Activated CD4-positive, alpha-beta T cell treated with anti-CD3 and anti-CD28 coated beads for 1 hour (primary cell): Measurements from ENCODE around the gene TM9SF4.
"Not testable (repeated sequence)": the region's sequence is repeated elsewhere in the genome, so short reads cannot be mapped to it uniquely, and the experiment has no call there.

Experiments used
- DNase-seq: peaks from one replicate; pipeline ENCODE4 v3.0.0-alpha.2; 2020

TM9SF4 gene

DNA sequence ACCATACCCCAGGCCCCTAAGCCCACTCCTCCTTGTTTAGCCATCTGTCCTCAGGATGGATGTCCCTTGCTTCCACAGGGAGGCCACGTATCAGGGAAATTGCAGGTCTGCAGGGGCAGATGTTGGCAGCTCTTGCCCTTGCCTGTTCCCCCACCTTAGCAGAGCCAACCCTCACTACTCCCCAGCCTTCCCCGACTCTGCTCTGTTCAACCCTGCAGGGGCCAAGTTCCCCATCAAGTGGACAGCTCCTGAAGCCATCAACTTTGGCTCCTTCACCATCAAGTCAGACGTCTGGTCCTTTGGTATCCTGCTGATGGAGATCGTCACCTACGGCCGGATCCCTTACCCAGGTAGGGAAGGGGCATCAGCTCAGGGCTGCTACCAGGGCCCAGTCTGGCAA, 10.7 kb upstream of the TM9SF4 start:
- DNase-seq = no peak

DNA sequence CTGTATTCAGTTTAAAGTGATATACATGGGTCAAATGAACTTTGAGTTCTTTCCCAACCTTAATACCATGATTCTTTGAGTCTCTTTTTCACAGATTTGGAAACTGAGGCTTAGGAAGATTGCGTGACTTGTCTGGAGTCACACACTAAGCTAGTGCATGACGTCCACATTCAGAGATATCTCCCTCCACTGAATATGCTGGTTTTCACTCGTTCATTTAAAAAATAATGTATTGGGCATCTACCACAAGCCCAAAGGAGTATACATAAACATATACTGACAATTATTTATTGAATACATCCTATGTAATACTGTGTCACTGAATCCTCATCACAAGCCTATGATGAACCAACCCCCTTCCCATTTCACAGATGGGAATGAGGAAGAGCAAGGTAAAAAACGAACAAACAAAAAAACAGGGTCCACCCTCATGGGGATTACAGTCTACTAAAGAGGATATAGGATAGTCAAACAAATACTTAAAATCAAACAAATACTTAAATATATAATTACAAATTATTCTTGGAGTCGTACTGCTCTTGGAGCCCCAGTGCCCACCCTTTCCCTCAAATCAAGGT, 611 bp upstream of the TM9SF4 start:
- no peak for DNase-seq

DNA sequence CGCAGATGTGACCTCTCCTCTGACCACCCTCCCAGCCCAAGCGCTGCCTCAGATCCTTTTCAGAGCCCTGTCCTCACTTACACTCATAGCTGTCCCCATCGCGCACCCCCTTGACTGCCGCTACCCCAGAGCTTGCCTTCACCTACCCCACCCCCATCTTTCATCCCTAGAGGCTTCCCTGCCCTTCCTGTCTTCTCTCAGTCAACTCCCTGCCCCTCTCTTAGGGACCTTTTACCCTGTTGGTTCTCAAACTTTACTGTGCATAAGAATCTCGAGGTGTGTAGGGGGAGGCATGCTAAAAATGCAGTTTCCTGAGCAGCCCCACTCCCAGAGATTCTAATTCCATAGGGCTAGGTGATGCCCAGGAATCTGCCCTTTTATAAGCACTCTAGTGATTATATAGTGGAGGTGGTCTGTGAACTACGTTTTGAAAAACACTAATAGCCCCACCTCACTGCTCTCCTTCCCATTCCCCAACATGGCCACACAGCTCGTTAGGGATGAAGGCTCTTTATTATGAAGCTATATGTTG, 725 bp downstream of the TM9SF4 start:
- no peak for DNase-seq

DNA sequence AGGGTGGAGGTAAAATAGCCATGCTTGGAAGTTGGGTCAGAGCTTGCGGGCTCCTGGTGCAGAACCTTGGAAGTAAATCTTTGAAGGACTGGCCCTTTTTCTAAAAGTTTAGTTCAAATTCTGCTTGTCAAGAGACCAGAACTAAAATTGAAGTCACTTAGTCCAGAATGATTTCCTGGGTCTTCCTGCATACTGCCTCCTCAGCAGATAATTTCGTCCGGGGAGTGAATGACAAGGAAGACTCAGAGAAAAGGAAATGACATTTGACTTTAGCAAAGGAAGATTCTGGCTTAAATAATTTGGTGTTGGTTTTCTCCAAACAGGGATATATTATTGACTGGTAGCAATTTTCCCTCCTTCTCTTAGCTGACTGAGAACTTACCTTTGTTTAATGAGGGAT, 1.2 kb downstream of the TM9SF4 start:
- DNase-seq = no peak

DNA sequence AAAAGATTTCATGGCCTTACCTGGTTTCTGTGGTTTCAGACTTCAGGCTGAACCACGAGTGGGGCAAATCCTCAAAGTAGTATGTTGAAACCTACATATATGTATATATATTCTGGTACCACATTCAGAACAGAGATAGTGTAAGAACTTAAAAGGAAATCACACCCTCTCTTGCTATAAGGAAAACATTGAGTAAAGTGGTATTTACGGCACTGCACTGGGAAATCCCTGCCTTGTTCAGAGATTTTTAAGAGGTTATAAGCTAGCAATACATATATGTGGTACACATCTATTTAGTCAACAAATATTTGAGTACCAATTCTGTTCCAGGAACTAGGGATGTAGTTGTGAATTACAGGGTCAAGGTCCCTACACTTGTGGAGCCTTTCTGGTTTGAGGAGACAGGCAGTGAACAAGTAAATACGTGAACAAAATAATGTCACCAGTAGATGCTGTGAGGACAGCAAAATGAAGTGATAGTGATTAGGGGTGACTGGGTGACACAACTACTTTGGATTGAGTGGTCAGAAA, 1.7 kb downstream of the TM9SF4 start:
- DNase-seq = no peak

DNA sequence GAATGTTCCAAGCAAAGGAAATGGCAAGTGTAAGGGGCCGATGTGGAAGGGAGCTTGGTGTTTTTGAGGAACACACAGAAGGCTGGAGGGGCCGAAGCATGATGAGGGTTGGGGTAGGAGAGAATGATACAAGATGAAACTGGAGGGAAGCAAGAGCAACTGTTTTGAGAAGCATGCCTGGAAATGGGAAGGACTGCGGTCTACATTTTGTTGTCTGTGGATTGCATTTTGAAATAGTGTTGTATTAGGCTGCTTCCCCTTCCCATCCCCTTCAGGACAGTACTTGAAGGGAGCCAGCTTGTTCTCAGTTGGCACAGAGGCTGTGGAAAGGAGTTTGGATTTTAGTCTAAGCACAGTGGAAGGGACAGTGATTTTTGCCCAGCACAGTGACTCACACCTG, 2.2 kb downstream of the TM9SF4 start:
- no peak for DNase-seq

DNA sequence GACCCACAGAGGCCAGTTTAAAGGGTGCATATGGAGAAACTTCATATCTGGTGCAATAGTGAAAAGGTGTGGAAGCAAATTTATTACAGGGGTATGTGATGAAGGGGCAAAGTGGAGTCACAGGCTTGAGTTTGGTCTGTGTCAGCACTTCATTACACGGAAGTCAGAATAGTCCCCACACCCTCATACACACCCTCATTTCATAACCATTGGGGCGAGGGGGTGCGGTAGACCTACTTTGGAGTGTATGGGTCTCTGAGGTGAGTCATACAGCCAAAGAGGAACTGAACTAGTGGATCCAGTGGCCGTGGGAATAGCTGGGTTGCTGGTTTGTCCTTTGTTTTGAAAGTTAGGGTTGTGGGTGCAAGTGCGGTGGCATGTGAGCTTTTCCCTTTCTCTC, 3.3 kb downstream of the TM9SF4 start:
- no peak for DNase-seq

DNA sequence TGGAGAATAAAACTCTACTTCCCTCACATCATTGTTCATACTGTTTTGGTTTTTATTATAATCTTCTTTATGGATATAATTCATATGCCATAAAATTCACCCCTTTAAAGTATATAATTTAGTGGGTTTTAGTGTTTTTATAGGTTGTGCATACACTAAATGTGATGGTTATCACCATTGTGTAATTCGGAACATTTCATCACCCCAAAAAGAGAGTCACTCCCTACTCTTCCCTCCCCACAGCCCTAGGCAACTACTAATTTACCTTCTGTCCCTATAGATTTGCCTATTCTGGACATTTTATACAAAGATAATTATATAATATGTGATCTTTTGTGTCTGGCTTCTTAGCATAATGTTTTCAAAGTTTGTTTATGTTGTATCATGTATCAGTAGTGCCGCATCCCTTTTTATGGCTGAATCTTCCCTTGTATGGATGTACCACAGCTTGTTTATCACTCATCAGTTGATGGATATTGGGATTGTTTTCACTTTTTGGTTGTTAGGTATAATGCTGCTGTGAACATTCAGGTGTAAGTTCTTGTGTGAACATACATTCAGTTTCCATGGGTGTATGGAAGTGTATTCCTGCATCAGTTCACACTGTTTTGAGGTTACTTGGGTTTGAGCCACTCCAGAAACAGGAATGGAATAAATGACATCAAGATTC, 4.2 kb downstream of the TM9SF4 start:
- DNase-seq = no peak

DNA sequence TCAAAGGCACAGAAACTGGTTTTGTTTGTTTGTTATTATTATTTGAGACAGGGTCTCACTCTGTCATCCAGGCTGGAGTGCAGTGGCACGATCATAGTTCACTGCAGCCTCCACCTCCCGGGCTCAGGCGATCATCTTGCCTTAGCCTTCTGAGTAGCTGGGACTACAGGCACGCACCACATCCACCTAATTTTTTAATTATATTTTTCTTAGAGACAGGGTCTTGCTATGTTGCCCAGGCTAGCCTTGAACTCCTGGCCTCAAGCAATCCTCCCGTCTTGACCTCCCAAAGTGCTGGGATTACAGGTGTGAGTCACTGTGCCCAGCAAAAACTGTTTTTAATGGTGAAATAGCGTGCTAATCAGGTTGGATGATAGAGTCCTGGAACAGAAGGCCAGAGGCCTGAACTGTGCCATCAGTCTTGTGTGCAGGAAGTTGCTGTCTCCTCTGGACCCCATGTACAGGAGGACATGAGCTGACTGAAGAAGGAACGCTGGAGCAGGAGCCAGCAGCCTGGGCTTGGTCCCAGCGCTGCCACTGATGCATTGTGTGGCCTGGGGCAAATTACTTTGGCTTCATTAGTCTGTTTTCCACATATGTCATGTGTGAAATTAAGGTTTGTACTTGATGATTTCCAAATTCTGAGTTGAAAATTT, 4.9 kb downstream of the TM9SF4 start:
- DNase-seq = no peak

DNA sequence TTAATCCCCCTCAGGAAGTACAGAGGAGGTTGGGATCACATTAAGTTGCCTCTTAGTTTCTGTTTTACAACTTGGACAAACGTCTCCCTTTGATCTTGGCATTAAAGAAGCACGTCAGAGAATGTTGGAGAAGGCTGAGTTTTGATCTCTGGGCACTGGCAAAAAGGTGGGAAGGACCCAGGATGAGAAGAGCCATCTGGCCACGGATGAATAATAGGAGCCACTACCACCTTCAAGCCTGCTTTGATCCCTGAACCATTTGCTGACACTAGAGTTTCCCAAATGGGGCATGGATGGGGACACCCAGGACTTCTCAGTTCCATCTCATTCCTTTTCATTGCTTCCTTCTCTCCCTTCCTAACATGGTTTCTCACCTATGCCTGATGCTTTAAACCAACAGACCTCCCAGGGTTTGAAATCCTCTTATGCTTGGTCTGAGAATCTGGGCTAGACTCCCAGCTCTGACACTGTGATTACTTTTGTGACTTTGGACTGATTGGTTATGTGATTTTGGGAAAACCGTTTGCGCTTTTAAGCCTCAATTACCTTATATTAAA, 5.8 kb downstream of the TM9SF4 start:
- no peak for DNase-seq

DNA sequence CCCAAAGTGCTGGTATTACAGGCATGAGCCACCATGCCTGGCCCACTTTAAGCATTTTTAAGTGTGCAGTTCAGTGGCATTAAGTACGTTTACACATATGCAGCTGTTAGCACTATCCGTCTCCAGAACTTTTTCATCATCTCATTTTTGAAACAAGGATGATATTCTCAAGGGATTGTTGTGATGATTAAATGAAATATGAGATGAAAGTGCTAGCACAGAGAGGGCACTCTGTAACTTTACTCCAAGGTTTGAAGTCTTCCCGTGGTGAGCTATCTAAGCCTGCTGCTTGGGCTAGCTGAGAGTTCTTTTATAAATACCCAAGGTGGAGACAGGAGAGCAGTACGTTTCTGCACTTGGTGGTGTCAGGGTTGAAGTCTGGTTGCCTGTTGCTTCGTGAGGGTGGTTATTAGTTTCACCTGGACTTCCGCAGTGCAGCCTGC, 6.6 kb downstream of the TM9SF4 start:
- no peak for DNase-seq

DNA sequence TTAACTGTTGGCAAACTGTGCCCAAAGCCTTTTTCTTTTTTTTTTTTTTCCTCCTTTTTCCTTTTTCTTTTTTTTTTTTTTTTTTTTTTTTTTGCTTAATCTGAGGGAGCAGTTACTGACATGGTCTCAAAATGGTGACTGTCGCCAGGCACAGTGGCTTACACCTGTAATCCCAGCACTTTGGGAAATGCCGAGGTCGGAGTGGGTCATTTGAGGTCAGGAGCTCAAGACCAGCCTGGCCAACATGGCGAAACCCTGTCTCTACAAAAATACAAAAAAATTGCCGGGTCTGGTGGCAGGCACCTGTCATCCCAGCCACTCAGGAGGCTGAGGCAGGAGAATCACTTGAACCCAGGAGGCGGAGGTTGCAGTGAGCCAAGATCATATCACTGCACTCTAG, 7.3 kb downstream of the TM9SF4 start:
- not testable (repeated sequence) for DNase-seq

DNA sequence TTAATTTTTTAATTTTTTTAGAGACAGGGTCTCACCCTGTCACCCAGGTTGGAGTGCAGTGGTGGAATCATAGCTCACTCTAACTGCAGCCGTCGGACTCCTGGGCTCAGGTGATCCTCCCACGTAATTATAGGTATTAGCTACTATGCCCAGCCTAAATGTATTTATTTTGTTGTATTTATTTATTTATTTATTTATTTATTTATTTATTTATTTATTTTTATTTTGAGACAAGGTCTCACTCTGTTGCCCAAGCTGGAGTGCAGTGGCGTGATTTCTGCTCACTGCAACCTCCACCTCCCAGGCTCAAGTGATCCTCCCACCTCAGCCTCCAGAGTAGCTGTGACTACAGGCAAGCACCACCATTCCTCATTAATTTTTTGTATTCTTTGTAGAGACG, 8.9 kb downstream of the TM9SF4 start:
- not testable (repeated sequence) for DNase-seq

DNA sequence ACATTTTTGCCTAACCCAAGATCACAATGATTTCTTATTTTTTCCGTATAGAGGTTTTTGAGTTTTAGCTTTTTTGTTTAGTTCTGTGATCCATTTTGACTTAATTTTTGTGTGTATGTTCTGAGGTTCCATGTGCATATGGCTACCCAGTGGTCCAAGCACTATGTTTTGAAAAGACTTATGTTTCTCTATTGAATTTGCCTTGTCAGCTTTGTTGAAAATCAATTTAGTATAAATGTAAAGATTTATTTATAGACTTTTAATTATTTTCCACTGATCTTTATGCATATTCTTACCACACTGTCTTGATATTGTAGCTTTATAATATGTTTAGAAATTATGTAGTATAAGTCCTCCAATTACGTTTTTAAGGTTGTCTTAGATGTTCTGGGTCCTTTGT, 10.2 kb downstream of the TM9SF4 start:
- DNase-seq = no peak

DNA sequence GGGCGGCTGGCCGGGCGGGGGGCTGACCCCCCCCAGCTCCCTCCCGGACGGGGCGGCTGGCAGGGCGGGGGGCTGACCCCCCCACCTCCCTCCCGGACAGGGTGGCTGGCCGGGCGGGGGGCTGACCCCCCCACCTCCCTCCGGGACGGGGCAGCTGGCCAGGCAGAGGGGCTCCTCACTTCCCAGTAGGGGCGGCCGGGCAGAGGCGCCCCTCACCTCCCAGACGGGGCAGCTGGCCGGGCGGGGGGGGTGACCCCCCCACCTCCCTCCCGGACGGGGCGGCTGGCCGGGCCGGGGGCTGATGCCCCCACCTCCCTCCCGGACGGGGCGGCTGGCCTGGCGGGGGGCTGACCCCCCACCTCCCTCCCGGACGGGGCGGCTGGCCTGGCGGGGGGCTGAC, 12.4 kb downstream of the TM9SF4 start:
- not testable (repeated sequence) for DNase-seq

DNA sequence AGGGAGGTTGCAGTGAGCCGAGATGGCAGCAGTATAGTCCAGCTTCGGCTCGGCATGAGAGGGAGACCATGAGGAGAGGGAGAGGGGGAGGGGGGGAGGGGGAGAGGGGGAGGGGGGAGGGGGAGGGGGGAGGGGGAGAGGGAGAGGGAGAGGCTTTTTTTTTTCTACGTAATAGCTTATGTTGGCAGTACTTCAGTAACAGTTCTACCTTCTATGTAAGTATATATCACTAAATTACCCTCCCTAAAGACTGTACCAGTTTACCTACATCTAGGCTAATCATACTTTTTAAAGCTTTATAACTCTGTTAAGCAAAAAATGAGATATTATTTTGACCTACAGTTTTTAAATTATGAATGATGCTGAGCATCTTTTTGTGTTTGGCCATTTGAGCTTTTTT, 13.6 kb downstream of the TM9SF4 start:
- no peak for DNase-seq

DNA sequence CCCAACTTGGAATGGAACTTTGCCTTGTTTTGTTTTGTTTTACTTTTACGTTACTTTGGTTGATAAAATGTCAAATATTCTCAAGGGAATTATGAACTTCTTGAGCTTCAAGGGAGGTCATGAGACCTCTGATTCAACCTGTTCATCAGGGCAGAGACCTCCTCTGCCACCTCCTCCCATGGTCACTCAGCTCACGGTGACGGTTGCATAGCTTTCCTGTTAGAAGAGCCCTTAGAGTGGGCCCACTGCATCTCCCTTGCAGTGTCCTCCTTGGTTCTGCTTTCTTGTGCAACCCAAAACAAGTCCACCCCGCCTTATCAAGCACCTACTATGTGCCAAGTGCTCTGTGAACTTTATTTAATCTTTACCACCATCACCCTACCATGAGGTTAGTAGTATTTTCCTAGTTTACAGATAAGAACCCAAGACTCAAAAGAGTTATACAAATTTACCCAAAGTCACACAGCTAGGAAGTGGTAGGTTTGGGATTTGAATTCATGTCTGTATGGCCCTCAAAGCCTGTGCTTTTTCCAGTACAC, 15.5 kb downstream of the TM9SF4 start:
- no peak for DNase-seq

DNA sequence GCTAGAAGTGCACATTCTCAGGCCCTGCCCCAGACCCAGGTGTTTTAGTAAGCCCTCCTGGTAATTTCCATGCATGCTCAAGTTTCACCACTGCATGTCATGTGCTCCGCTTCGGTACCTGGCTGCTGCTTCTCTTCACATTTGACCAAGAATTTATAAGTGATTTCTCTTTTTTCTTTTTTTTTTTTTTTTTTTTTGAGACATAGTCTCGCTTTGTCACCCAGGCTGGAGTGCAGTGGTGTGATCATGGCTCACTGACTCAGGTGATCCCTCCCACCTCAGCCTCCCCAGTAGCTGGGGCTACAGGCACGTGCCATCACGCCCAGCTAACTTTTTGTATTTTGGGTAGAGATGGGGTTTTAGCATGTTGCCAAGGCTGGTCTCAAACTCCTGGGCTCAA, 16.0 kb downstream of the TM9SF4 start:
- DNase-seq = no peak

DNA sequence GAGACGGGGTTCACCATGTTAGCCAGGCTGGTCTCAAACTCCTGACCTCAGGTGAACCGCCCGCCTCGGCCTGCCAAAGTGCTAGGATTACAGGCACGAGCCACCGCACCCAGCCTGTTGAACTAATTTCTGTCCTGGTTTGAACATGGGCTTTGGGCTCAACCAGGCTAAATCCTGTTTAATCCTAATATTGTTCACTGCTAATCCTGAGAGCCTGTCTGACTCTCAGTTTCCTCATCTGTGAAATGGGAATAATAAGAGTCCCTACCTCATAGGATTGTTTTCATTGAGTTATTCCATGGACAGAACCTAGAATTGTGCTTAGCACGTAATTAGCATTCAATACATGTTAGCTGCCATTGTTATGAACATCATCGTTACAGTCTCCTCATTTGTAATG, 17.4 kb downstream of the TM9SF4 start:
- no peak for DNase-seq

DNA sequence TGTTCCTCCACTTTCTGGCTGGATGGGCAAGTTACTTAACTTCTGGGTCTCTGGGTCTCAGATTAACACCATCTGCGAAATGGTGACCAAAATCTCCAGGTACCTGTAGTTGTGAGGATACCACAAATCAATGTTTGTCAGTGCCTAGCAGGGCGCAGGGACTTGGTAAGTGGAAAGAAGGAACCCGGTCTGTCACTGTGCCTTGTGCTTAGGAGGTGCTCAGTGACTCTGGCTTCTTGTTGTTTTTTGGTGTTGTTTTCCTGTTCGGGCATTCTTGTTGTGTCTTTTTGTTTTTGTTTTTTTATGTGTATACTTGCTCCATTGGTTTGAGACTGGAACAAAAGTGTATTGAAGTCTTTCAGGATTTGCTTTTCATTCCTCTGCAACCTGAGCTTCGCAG, 17.8 kb downstream of the TM9SF4 start:
- no peak for DNase-seq

DNA sequence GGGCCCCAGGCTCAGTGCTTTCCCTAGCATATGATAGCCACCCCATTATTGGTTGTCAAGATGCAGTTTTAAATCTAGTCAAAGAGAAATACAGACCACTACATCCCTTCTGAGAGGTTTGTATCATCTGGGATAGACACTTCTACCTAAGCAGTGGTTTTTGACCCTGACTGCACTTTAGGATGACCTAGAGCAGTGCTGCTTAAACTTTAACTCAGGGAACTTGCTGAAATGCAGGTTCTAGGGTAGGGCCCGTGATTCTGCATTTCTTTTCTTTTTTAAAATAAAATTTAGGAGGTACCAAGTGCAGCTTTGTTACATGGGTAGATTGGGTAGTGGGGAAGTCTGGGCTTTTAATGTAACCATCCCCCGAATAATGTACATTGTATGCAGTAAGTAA, 18.7 kb downstream of the TM9SF4 start:
- DNase-seq = no peak

DNA sequence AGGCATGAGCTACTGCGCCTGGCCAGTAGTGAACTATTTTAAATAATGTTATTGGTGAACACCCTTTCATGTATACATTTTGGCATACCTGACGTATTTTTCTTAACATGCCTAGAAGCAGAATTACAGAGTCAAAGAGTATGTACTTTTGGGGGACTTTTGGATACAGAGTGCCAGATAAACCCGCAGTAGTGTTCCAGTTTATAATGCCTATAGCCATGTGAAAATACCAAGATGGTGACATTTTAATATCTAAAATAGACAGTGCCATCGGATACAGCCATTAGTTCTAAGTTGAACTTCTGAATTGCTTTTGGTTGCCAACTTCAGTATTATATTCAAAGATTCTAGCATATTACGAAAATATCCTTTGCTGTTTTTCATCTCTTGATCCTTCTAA, 20.3 kb downstream of the TM9SF4 start:
- no peak for DNase-seq

DNA sequence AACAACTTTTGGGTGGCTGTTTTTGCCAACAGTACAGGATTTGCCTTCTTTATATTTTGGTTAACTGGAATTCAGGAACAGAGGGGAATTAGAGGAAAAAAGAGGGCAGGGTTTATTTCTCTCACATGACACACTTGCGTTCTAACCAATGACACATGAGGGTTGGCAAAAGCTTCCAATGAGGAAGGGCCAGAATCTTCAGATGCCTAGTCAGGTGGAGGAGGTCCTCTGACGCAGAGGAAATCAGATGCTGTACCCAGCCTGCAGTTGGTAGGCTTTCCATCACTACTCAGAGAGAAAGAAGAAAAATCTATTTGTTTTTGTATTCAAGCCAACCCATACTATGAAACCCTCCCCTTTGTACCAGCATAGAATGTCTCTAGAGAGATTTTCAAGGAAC, 20.8 kb downstream of the TM9SF4 start:
- DNase-seq = no peak

DNA sequence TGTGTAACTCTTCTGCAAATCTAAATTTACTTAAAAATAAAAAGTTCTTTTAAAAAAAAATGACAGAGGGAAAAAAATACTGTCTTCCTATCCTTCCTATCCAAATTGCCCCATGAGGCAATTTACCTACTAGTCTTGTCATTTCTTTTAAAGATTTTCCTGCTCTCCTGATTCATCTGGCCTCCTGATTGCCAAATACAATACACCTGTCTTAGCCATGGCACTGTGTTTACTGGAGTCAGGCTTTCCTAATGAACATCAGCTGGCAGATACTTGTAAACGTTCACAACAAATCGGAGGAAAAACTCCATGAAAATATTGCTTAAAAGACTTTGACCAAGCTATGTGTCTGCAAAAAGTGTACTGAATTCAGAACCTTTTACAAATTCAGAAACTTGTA, 21.5 kb downstream of the TM9SF4 start:
- no peak for DNase-seq
